HepG2 (cell line): ENCODE results near the gene TAF1B. TPM values are rescaled to one million over a fixed set of nuclear protein-coding genes. Genes with fewer than 3 reads are reported as not detected.

Source experiments
- DR1 ChIP-seq: sonication (generic); formaldehyde crosslinking; IDR thresholded peaks from 2 replicates; pipeline ENCODE4 v1.8.0; 2021; ENCODE audit warnings: mild to moderate bottlenecking, missing genetic modification reagents, inconsistent platforms
- KDM5A ChIP-seq: fragments of 200-600 bp; sonication (generic); IDR thresholded peaks from 2 replicates; pipeline ENCODE4 v1.7.0; 2018; ENCODE audit warnings: antibody characterized with exemption, mild to moderate bottlenecking, low read length, borderline replicate concordance
- MED13 ChIP-seq: sonication (generic); formaldehyde crosslinking; IDR thresholded peaks from 2 replicates; pipeline ENCODE4 v1.5.0; 2020; ENCODE audit warnings: missing genetic modification reagents
- MEIS2 ChIP-seq: sonication (generic); formaldehyde crosslinking; IDR thresholded peaks from 2 replicates; pipeline ENCODE4 v1.9.0; 2021; ENCODE audit warnings: mild to moderate bottlenecking, missing genetic modification reagents
- MTA3 ChIP-seq: sonication (generic); formaldehyde crosslinking; IDR thresholded peaks from 2 replicates; pipeline ENCODE4 v1.4.0; 2020; ENCODE audit warnings: missing genetic modification reagents
- RBAK ChIP-seq: sonication (generic); formaldehyde crosslinking; IDR thresholded peaks from 2 replicates; pipeline ENCODE4 v1.5.1; 2020; ENCODE audit warnings: mild to moderate bottlenecking, missing genetic modification reagents
- RORA ChIP-seq: sonication (generic); formaldehyde crosslinking; IDR thresholded peaks from 2 replicates; pipeline ENCODE4 v1.5.0; 2020; ENCODE audit warnings: mild to moderate bottlenecking, missing genetic modification reagents, moderate library complexity
- SMAD1 ChIP-seq: sonication (generic); formaldehyde crosslinking; IDR thresholded peaks from 2 replicates; pipeline ENCODE4 v1.4.0; 2020; ENCODE audit warnings: missing genetic modification reagents, low read depth, mild to moderate bottlenecking, borderline replicate concordance
- SMC3 ChIP-seq: IDR thresholded peaks from 2 replicates; pipeline ENCODE4 v1.6.1; 2011; ENCODE audit warnings: low read length, improper control_type of control experiment
- THYN1 ChIP-seq: sonication (generic); formaldehyde crosslinking; IDR thresholded peaks from 2 replicates; pipeline ENCODE4 v1.8.1; 2023; ENCODE audit warnings: low read depth, mild to moderate bottlenecking, moderate library complexity, missing genetic modification reagents, borderline replicate concordance
- TMF1 ChIP-seq: sonication (generic); formaldehyde crosslinking; IDR thresholded peaks from 2 replicates; pipeline ENCODE4 v1.8.1; 2022; ENCODE audit warnings: low read depth, missing genetic modification reagents
- ZNF12 ChIP-seq: sonication (generic); formaldehyde crosslinking; IDR thresholded peaks from 2 replicates; pipeline ENCODE4 v1.5.0; 2020; ENCODE audit warnings: missing genetic modification reagents
- ZNF317 ChIP-seq: sonication (generic); formaldehyde crosslinking; IDR thresholded peaks from 2 replicates; pipeline ENCODE4 v1.5.0; 2020; ENCODE audit warnings: mild to moderate bottlenecking, missing genetic modification reagents
- ZNF567 ChIP-seq: sonication (generic); formaldehyde crosslinking; IDR thresholded peaks from 2 replicates; pipeline ENCODE4 v1.8.1; 2023; ENCODE audit warnings: mild to moderate bottlenecking, missing genetic modification reagents, borderline replicate concordance
- polyA plus RNA-seq, 8 experiments: library from polyadenylated mRNA; depleted of rRNA in 3 of 8; stranded (reverse) in 7 of 8; unstranded in 1 of 8; fragments of >200 nt; fragmentation: Illumina TruSeq in 4 of 8; extraction: Trizol in 4 of 8; gene quantifications; 2 replicates each; pipeline versions ENCODE4 v1.2.1 to v1.2.3, GENCODE V29; 2011 to 2016; ENCODE audit warnings: low read depth in 4 of 8, missing spikeins in 1 of 8, mixed read lengths in 1 of 8; ENCODE audit not compliant: insufficient read depth in 1 of 8
- total RNA-seq, 5 experiments: library from RNA; depleted of rRNA; stranded (reverse); fragments of >200 nt; fragmentation: Illumina TruSeq; extraction: Trizol; gene quantifications; 2 replicates each; pipeline ENCODE4 v1.2.3, GENCODE V29; 2016; ENCODE audit warnings: low read depth in 1 of 5
- TF ChIP-seq, protein P1 (sequence below), 2 experiments: sonication (generic) in 1 of 2; formaldehyde crosslinking in 1 of 2; IDR thresholded peaks; 2 replicates each; pipeline versions ENCODE4 v1.4.0 to v1.6.1; 2016 to 2020; ENCODE audit warnings: borderline replicate concordance in 1 of 2, low read depth in 1 of 2, mild to moderate bottlenecking in 1 of 2, missing genetic modification reagents in 1 of 2
- TF ChIP-seq, protein P2 (sequence below): IDR thresholded peaks from 2 replicates; pipeline ENCODE4 v1.6.1; 2012; ENCODE audit warnings: inconsistent platforms
- TF ChIP-seq, protein P3 (sequence below): sonication (generic); formaldehyde crosslinking; conservative IDR thresholded peaks from 2 replicates; pipeline ENCODE4 v1.4.0; 2020; ENCODE audit warnings: missing genetic modification reagents
- TF ChIP-seq, protein P4 (sequence below): sonication (generic); formaldehyde crosslinking; IDR thresholded peaks from 2 replicates; pipeline ENCODE4 v1.5.0; 2020; ENCODE audit warnings: mild to moderate bottlenecking, missing genetic modification reagents

The TAF1B gene
- total and polyA plus RNA-seq, 2 of the 13 experiments (the other 11 are each of a cell fraction or from before 2014, with no cell fraction given): 13.3 to 27.7 TPM

DNA sequence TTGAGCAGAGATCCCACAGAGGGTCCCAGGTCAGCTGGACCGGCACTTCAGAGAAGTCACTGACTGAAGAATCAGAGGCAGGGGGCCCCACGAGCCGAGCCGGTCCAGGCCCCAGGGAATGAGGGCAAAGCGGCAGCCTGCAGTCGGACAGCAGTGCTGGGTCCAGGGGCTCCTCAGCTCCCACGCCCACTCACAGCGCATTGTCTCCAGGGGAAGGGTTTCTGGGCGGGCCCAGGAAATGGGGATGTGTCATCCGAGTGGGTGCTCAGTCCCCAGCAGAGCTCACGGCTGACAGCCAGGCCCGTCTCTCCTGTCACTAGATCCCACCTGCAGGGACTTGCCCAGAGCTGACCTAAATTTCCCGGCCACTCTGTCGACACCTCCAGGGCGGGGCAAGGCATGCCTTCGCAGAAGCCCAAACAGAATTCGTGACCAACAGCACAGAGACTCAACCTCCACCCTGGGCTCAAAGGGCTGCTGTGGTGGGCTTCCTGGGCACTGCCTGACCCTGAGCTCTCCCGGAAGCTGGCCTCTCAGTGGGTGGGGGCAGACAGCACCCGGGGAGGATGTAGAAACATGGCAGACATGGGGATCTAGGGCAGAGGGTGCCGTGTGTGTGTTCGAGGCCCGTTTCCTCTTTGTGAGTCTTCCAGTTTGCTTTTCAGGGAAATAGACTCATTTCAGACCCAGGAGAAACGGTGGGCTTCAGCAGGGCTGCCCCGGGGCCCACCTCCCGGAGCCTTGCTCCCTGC is 42.1 kb upstream of the TAF1B start (continued):
- TF ChIP-seq, protein P1, sequence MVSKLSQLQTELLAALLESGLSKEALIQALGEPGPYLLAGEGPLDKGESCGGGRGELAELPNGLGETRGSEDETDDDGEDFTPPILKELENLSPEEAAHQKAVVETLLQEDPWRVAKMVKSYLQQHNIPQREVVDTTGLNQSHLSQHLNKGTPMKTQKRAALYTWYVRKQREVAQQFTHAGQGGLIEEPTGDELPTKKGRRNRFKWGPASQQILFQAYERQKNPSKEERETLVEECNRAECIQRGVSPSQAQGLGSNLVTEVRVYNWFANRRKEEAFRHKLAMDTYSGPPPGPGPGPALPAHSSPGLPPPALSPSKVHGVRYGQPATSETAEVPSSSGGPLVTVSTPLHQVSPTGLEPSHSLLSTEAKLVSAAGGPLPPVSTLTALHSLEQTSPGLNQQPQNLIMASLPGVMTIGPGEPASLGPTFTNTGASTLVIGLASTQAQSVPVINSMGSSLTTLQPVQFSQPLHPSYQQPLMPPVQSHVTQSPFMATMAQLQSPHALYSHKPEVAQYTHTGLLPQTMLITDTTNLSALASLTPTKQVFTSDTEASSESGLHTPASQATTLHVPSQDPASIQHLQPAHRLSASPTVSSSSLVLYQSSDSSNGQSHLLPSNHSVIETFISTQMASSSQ (IDR thresholded peaks at IDR 0.05; ENCODE audit: low read depth): no peak
- TF ChIP-seq, protein P1 (CRISPR knock-in tag; IDR thresholded peaks at IDR 0.05; ENCODE audit: borderline replicate concordance): no peak
- TF ChIP-seq, protein P2, sequence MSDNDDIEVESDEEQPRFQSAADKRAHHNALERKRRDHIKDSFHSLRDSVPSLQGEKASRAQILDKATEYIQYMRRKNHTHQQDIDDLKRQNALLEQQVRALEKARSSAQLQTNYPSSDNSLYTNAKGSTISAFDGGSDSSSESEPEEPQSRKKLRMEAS: peak; percentile 63; the same call in 1 of the 2 replicates
- TF ChIP-seq ZNF567 (CRISPR knock-in tag) (no peak; the same call in 1 of the 2 replicates), MTA3 (no peak), ZNF12 (CRISPR knock-in tag) (no peak), MED13 (CRISPR knock-in tag) (no peak), RORA (CRISPR knock-in tag) (no peak), SMC3 (no peak), ZNF317 (CRISPR knock-in tag) (no peak), KDM5A (no peak), TMF1 (no peak), RBAK (no peak), DR1 (no peak), THYN1 (no peak), SMAD1 (no peak), MEIS2 (CRISPR knock-in tag) (no peak; the same call in 1 of the 2 replicates)
- TF ChIP-seq, protein P3, sequence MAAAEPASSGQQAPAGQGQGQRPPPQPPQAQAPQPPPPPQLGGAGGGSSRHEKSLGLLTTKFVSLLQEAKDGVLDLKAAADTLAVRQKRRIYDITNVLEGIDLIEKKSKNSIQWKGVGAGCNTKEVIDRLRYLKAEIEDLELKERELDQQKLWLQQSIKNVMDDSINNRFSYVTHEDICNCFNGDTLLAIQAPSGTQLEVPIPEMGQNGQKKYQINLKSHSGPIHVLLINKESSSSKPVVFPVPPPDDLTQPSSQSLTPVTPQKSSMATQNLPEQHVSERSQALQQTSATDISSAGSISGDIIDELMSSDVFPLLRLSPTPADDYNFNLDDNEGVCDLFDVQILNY (CRISPR knock-in tag): no peak
- TF ChIP-seq, protein P4, sequence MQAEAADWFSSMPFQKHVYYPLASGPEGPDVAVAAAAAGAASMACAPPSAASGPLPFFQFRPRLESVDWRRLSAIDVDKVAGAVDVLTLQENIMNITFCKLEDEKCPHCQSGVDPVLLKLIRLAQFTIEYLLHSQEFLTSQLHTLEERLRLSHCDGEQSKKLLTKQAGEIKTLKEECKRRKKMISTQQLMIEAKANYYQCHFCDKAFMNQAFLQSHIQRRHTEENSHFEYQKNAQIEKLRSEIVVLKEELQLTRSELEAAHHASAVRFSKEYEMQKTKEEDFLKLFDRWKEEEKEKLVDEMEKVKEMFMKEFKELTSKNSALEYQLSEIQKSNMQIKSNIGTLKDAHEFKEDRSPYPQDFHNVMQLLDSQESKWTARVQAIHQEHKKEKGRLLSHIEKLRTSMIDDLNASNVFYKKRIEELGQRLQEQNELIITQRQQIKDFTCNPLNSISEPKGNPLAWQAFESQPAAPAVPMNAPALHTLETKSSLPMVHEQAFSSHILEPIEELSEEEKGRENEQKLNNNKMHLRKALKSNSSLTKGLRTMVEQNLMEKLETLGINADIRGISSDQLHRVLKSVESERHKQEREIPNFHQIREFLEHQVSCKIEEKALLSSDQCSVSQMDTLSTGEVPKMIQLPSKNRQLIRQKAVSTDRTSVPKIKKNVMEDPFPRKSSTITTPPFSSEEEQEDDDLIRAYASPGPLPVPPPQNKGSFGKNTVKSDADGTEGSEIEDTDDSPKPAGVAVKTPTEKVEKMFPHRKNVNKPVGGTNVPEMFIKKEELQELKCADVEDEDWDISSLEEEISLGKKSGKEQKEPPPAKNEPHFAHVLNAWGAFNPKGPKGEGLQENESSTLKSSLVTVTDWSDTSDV (CRISPR knock-in tag): peak; percentile 87; the same call in 1 of the 2 replicates
